HG03025 (cell line): ENCODE measurements around the gene ANXA2R.

Source experiments
- ATAC-seq: cut with Tn5 transposase; IDR thresholded peaks from one replicate; pipeline ENCODE4 v1.9.1; 2021; ENCODE audit warnings: mild to moderate bottlenecking, moderate library complexity; ENCODE audit not compliant: unreplicated experiment, low FRiP score

Gene ANXA2R

DNA sequence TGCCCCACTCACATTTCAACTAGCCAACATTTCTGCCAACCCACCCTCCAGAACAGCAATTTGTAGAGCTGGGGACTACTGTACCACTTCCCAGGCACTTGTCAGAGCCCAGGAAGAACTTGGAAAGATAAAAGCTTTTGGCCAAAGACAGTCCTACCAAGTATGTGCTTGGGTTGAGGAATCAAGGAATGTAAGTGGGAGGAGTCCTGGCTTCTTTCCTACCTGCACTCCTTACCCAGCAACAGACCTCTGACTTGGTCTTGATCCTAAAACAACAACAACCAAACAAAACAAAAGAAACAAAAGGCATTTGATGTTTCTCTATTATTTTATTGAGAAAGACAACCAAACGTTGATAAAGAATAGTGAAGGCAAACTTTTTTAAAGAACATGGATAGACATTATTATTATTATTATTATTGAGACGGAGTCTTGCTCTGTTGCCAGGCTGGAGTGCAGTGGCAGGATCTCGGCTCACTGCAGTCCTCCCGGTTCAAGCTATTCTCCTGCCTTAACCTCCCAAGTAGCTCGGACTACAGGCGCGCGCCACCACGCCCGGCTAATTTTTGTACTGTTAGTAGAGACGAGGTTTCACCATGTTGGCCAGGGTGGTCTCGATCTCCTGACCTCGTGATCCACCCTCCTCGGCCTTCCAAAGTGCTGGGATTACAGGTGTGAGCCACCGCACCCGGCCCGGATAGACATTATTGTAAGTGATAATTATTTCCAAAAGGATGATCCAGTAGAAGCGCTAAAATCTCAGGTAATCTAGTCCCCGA lies 33.5 kb downstream of the ANXA2R start:
- ATAC-seq: no peak

DNA sequence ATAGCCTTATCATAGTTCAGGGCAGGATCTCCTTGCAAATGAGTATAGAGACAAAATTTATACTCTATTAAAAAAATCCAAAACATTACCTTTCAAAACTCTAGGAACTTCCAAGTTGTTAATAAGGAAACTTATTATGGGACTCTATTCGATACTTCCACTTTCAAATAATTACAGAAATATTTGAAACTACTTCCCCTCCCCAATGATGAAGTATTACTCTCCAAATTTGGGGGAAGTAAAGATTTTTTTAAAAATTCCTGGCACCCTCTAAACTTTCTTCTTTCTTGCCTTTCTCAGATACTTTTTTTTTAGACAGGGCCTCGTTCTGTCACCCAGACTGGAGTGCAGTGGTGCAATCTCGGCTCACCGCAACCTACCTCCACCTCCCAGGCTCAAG lies 35.1 kb downstream of the ANXA2R start:
- no peak for ATAC-seq

DNA sequence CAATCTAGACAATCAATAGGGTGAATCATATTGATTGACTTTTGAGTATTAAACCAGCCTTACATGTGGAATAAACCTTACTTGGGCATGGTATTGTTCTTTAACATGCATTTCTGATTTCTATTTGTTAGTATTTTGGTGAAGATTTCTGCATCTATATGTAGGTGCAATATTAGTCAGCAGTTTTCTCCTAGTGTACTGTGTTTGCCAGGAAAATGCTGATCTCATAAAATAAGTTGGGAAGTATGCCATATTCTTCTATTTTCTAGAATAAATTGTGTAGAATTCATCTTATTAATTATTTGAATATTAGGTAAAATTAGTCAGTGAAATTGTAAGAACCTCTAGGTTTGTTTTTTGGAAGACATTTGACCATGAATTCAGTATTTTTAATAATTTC lies 38.4 kb downstream of the ANXA2R start:
- ATAC-seq: no peak

DNA sequence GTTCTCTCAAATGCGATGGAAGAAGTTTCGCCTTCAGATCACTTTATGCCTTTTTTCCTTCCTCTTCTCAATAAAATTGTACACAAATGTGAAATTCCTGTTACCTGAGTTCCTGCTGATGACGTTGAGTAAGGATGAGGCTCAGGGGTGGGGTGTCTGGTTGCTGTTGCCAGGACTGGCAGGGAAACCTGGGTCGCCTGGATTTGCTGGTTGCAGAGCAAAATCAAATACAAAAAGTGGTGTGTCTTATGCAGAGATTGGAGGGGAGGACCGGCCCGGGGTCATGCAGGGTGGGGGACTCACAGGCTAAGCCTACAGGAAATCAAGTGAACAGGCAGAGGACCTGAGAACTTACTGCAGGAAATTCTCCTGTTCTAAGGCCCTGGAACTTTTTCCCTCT lies 39.2 kb downstream of the ANXA2R start:
- ATAC-seq: no peak

DNA sequence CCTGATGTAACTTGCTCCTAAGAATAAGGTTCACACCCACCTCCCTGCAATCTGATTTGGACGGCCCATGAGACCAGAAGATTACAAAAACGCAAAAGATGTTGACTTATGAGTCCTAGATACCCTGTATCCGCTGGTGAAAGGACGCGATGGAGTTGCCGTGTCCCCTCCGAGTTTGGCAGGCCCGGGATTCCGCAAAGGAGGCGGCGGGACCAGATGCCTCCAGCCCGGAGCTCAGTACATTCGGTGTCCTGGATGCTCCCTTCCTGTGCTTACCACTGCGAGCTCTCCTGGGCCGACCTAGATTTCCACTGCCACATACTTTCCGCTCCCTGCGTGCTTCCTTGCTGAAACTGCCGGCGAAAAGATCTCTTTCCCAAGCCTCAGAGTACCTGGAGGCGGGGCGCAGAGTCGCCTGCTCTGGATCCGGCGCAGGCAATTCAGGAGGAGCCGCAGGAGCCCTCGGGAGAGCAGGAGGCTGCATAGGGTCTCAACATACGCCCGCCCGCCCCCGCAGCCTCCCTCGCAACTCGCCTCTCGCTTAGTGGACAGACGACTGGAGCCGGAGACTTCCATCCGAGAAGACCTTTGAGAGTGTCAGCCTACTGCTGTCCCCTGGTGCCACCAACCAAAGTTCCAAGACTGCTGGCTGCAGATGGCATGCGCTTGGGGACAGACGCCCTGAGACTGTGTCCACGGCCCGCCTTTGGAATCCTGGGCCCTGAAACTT lies 39.8 kb downstream of the ANXA2R start:
- ATAC-seq: no peak

DNA sequence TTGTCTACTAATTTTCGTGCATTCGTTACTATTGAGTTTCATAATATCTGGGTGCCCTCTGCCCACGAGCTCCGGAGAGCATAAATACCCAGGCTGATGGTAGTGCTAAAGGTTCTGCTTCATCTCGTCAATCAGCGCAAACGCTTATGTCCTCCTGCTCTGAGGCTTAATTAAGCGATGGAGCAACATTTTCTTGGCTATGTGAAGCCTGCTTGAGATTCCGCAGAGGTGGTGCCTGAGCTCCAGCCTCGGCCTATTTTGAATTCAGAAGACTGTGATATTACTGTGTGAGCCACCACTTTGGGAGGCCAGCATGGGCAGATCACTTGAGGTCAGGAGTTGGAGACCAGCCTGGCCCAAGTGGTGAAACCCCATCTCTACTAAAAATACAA lies 44.8 kb downstream of the ANXA2R start:
- ATAC-seq: no peak

DNA sequence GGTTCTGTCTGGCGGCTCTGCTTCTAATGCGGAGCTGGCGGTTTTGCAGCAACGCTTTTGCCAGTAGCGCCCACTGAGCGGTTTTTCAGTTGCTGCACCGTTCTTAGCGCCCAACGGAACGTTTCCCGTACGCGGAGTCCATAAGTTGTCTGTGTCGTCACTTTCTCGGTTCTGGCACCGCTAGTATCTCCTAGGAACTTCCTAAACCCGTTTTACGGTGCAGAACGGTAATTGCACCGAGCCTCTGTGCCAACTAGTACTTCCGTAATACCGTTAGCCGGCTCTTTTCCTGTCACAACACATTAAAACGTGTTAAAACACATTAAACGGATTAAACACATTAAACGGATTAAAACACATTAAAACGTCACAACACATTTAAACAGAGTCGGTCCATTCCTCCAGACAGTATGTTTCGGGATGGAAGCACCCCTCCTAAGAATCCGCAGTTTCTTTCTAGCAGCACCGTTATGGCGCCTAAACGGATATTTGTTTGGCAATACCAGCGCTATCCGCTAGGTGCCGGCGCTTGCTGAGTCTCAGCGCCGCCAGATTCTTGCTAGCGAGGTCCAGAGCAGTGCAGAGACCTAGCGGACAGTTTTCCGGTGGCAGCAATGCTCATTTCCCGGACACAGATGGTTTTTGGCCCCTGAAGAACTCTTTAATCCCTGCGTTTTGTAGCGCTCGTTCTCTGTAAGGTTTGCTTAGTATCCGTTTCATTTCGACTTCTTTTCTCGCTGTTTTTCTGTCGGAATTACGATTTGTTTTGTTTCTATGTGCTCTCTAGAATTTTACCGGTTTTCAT lies 45.4 kb downstream of the ANXA2R start:
- no peak for ATAC-seq

DNA sequence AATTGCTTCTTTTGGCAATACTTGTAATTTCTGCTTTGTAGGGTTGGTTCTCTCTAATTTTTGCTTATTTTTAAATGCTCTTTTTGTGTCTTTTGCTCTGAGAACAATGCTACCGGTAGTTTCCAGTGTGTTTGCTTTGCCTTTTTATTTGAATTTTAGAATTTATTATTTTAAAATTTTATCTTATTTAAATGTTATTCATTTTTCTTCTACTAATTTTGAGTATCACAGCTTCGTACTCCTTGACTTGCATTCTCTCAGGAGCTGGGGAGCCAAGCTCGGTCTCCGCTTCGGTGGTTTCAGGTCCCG lies 45.9 kb downstream of the ANXA2R start:
- ATAC-seq: no peak

DNA sequence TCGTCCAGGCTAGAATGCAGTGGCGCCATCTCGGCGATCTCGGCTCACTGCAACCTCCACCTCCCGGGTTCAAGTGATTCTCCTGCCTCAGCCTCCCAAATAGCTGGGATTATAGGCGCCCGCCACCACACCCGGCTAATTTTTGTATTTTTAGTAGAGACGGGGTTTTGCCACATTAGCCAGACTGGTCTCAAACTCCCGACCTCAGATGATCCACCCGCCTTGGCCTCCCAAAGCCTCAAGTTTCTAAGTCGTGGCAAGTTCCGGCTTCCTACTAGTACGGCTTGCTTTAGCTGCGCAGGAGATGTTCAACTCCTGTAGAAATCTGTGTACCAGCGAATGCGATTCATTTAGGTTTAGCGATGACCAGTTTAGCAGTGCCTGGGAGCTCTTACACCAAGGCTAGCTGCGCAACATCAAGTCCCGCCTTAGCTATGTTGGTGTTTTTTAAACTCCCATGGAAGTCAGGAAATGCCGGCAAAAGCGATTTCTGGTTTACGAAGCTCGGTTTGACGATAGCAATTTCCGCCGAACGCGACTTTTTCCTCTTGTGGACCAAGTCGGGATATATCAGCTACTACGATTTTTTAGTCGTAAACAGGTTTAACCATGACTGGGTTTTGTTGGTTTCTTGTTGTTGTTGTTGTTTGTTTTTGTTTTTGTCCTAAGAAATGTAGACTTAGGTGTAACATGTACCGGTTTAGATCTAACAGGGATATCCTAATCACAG lies 46.4 kb downstream of the ANXA2R start:
- no peak for ATAC-seq

DNA sequence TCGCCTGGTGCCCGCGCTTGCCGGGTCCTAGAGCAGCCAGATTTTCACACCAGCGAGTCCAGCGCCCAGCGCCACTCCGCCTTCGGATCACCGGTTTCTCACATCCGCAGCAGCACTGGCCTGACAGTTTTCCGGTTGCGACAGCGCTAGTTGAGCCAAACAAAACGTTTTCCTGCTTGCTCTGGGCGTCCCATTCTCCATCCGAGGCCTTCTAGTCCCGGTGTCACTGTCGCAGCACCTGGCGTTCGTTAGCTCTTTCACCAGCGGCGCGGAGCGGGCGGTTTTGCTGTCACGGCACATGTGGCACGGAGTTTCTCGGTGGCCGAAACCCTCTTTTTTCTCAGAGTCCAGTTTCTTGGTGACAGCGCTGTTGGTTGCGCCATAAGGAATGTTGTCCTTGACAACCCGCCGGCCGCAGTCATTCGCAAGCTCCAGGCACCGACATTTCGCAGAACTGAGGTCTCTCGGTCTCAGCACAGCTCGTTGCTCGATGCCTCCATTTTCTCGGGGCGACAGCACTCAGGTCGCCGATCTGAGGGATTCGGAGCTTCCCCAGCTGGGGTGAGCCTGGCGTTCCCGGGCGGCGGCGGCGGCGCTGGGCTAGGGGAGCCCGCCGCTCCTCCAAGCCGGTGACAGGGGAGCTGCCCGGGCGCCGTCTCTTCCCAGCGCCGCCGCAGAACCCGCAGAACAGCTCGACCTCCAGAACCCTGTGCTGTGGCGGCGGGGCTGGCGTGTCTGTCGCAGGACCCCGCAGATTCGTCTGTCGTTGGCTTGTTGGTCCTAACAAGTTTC lies 47.8 kb downstream of the ANXA2R start:
- peak; percentile 38 for ATAC-seq

DNA sequence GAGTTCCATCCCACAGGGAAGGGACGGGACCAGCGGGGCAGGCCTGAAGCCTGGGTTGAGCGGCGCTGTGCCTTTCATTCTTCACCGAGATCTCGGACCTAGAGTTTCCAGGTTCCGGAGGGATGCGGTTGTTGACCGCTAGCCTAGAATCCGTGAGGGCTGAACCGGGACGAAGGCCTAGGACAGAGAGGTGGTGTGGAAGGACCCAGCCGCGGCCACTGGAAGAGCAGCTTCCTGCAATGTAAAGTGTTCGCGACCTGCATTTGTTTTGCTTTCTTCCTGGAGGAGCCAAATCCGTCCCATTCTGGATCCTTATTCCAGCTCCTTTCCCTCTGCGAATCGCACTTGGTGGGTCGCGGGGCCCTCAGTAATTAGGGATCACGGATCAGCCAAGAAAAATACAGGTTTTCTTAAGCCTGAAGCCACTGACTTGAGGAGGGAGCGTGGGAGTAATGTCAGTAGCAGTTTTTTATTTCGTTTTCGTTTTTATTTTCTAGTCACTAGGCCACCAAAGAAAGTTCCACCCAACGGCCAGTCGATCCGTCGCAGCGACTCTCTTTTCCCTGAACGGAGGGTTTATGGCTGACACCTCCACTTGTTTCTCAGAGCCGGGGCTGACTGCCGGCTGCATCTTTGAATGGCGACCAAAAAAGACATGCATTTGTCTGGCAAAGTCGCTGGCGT lies 48.6 kb downstream of the ANXA2R start:
- peak; percentile 22 for ATAC-seq

DNA sequence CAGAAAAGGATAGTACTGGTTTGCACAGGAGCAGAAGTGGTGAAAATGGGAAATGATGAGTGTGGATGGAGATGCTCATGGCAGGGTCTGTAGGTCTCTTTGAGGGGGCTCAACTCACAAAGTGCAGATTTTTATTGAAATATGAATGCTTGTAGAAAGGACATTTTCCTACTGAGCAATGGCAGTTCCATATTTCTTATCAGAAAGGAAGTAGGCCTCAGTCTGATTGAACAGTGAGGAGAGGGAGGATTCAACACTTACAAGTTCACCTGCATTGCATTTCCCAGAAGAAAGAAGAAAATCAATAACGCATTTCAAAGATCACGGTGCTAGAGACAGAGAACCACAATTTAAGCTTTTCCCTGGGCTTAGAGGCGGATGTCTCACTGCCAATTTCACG lies 49.2 kb downstream of the ANXA2R start:
- no peak for ATAC-seq
